Raji (cell line): ENCODE data around the gene SRC.

ENCODE experiments used
- POLR2A ChIP-seq: IDR thresholded peaks from 2 replicates; pipeline ENCODE4 v1.6.1; 2011; ENCODE audit warnings: low read depth, low read length, control low read depth; ENCODE audit not compliant: insufficient read depth

Gene SRC

DNA sequence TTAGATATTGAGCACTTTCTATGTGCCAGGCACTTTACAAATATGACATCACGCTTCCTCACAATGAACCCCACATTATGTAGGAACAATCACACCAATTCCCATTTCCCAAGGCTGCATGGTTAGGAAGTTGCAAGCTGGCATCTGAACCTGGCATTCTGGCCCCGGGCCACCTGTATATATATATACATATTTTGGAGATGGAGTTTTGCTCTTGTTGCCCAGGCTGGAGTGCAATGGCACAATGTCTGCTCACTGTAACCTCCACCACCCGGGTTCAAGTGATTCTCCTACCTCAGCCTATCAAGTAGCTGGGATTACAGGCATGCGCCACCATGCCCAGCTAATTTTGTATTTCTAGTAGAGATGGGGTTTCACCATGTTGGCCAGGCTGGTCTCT lies 30.4 kb downstream of the SRC start:
- no peak for TF ChIP-seq POLR2A

DNA sequence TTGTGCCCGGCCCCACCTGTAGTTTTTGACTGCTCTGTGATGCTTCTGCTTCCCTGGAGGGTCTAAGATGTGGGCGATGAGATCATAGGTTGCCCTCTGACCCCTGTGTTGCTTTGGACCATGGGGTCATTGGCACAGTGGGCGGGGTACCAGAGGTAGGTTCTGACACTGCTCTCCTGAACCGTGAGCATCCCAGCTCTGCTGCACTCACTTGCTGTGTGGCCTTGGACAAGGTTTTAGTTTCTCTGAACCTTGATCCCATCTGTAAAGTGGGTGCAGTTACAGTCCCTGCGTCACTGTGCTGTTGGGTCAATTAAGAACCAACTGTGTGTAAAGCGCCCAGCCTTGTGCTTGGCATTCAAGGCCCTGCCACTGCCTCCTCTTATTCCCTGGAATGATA lies 30.9 kb downstream of the SRC start:
- TF ChIP-seq POLR2A: no peak

DNA sequence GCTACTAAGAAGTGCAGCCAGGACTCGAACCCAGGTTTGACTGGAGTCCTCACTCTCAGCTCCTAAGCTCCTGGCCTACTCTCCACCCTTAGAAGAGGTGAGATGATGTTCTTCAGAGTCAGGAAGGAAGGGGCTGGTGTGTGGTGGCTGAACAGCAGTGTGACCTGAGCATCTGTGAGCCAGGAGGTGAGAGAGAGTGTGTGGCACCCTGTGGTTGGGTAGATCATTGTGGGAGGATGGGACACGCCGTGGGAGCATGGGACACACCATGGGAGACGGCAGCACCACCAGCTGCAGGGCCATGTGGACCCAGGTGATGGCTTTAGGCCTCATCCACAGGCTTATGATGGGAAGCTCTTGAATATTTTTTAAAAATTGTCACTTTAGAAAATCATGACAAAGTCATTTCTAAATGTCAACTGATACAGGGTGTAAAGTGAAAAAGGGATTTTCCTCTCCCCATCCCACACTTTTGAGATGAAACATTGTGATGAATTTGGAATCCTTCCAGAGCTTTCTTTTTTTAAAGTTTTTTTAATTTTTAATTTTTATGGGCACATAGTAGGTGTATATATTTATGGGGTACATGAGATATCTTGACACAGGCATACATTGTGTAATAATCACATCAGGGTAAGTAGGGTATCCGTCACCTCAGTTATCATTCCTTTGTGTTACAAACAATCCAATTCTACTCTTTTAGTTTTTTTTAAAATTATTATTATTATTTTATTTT lies 31.6 kb downstream of the SRC start:
- no peak for TF ChIP-seq POLR2A

DNA sequence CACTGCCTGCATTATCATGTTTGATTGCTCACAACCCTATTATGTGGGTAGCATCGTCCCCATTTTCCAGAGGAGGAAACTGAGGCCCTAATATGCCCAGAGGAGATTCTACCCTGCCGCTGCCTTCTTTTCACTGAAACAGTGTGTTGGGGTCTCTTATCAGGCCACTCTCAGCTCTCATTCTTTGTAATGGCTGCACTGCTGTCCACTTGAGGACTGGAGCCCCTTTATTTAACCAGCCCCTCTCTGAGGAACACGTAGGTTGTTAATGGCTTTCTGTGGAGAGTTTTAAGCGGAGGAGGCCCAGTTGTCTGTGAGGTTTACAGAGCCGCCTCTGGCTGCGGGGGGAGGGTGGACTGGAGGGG lies 32.5 kb downstream of the SRC start:
- no peak for TF ChIP-seq POLR2A

DNA sequence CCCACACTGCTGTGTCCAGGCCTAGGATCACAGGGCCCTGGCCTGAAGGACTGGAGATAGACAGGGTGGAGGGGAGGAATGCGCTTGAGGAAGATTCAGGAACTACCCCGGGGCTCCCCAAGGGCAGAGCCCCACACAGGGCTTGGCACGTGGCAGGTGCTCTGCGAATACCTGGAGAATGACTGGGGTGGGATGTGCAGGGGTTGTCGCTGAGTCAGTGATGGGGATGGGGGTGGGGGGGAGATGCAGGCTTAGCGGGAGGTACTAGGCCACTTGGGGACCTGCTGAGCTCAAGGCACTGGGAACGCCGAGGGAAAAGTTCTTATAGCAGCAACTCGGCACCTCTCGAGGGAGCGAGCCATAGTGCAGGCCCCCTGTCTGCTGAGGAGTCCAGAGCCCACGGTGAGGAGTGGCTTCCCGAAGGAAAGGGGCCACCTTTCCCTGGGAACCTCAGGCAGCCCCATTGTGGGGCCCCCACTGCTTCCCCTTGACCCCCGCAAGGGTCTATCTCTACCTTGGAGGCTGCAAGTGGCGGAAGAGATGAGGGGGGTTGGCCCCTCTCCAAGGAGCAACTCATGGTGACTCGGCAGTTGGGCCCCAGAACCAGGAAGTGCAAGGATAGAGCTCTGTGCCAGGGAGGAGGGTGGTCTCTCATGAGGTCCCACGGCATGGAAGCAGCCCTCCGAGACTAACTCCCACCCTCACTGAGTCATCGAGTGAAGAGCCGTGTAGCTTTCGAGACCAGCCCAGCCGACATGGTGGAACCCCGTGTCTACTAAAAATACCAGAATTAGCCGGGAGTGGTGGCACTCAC lies 33.1 kb downstream of the SRC start:
- TF ChIP-seq POLR2A: no peak

DNA sequence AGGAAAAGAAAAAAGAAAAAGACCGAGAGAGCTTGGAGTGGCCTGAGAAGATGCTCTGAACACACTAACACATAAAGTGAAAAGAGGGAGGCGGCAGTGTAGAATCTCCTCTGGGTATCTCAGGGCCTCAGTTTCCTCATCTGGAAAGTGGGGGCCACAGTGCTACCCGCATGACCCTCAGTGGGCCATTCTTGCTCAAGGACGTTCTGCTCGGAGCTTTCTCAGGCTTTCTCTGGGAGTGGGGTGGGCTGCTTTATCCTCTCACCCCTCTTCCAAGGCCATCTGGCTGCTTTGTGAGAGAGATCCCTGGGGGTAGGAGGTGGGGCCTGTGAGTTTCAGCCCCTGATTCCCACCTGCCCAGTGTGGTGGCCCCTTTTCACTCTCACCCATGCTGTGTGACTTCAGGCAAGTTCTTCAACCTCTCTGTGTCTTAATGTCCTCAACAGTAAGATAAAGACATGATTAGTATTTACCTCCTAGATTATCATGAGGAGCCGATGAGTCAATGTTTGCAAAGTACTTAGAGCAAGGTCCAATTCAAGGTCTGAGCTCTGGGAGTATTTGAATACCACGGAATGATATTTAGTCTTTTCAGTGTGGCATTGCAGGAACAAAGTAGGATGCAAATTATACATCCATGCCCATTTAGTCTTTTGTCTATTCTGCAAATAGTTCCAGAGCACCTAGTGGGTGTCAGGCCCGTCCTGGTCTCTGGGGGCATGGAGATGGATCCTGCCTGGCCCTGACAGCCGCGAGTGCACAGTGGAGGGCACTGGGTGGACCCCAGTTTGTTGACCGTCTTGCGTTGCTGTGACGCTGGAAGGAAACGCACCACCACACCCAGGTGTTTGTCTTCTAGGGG lies 34.3 kb downstream of the SRC start:
- TF ChIP-seq POLR2A: no peak

DNA sequence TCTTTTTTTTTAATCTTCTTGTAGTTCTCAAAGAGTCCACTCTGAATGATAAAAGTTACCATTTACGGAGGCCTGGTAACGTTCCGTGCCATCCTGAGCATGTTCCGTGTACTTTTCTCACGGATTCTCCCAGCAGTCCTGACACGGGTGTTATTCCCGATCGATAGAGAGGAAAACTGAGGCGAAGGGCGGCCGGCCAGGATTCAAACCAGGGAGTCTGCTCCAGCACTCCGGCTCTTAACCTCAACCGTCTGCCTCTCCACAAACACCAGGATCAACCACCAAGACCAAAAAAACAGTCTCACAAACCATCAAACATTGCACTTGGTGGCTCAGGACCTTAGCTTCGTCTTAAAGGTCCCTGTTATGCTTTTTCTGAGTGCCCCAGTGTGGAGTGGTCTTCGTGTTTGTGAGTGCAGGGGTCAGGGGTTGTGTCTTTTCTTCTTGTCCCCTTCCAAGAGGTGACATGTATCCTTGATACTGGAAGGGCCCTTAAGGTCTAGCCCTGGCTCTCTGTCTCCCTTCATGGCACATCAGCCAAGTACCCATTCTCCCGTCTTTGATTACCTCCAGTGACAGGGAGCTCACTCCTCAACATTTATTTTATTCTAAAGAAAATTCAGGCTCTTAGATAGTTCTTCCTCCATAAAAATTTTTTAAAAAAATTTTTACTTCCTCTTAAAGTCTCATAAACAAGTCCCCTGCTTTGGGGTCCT lies 35.1 kb downstream of the SRC start:
- no peak for TF ChIP-seq POLR2A

DNA sequence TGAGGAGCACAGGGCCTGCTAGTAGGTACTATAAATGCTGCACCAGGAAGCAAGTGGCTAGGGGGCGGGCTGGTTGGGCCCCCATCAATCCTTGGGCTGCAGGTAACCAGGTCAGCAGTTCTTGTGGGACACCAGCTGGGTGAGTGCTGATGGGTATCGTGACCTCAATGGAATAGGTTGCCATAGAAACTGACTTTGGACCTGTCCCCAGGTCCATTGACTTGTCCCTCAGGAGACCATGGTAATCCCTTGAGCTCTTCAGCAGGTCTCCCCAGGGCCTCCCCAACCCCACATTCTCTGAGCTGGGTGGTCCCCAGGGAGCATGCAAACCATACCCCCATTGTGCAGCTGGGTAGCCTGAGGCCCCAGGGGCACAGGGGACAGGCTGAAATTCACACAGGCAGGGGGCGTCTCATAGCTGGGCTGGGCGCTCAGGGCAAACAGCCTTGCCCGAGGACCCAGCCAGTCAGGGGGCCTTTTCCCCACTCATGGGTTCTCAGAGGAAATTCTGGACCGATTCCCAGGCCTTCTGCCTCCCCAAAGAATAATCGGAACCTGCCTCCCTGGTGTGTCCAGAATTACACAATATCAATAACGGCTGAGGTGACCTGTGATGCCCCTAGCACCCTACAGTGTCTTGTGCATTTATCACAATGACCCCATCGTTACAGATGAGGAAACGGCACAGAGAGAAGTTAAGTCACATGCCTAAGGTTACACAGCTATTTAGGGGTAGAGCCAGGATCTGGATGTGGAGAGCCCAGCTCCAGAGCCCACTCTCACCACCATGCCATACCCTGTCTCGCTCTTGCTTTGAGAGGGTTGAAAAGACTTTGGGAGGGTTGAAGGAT lies 35.9 kb downstream of the SRC start:
- TF ChIP-seq POLR2A: no peak

DNA sequence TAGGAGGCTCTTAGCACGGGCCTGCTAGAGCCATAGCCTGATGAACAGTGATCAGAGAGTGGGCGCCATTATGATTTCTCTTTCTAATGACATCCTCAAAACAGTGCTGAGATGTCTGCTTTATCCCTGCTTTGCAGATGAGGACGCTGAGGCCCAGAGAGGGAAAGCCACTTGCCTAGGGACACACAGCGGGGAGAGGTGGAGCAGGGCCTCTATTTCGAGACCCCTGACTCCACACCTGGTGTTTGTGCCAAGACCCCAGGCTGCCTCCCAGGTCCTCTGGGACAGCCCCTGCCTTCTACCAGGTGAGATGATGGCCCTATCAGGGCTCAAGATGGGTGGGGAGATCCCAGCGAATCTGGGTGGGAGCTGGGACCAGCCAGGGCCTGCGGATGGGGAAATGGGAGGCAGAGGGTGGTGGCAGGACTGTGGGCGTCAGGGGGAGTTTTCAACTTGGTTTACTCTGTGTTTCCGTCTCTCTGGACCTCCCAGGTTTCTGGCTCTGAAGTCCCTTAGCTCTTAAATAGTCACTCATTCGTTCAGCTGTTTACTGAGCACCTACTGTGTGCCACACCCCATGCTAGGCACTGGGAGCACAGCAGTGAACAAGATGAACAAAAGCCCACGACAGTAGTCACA lies 36.7 kb downstream of the SRC start:
- TF ChIP-seq POLR2A: no peak

DNA sequence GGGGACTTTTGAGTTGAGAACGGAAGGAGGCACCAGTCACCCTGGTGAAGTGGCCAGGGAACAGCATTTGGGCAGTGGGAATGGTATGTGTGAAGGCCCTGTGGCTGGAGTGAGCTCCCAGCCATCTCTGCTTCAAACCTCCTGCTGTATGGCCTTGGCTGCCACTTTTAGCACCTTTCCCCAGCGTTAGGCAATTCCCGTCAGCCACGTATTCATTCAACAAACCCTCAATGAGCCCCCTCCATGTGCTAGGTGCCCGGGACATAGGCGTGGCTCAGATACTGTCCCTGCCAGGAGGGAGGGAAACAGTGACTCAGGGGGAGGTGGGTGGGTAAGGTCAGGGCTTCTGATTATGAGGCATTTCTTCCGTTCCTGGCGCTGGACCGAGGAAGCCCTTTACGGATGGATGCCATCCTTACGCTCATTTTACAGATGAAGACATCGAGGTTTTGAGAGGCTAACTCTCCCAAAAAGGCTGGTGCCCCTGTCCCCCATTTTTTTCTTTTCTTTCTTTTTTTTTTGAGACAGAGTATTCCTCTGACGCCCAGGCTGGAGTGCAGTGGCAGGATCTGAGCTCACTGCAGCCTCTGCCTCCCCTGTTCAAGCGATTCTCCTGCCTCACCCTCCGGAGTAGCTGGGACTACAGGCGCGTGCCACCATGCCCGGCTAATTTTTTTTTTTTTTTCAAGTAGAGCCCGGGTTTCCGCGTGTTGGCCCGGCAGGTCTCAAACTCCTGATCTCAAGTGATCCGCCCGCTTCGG lies 37.5 kb downstream of the SRC start:
- no peak for TF ChIP-seq POLR2A

DNA sequence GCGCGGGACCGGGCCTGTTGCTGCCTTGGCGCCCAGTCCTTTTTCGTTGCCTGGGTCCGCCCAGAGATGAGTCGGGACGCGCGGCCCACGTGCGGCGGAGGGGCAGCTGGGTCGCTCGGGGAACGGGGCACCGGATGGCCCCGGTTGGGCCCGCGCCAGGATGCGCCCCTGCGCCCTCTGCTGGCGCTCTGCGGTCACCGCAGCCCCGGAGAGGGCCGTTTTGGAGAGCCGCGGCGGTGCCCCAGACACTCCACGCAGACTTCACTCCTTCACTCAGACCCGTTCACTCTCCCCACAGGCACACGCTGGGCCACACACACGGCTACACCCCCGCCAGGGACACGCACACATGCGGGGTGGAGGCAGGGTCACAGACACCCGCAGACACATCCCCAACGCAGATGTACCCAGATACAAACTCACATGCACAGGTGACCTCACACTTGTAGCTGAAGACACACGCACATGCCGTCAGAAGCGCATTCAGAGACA lies 38.8 kb downstream of the SRC start:
- no peak for TF ChIP-seq POLR2A

DNA sequence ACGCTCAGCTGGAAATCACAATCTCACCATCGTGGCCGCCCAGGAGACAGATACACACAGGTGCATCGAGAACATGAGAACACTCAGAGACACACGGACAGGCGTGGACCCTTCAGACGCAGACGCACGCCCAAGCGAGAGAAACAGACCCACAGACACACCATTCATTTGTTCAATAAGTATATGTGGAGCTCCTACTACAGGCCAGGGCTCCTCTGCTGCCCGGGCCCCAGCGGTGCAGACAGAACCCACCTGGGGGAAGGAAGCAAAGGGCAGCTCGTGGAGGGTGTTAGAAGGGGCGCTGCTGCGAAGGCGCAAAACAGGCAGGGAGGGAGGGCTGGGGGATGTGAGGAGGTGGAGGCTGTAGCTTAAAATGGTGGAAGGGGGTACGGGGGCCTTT lies 39.2 kb downstream of the SRC start:
- no peak for TF ChIP-seq POLR2A
